Measurements from ENCODE around the gene C4orf51. TPM values are rescaled to one million over a fixed set of nuclear protein-coding genes. Genes with fewer than 3 reads are reported as not detected.
A peak's percentile ranks its signal among the peaks of the same experiment; 100 is the strongest.

Gene C4orf51
- total and polyA plus RNA-seq, 2 of the 4 experiments (the other 2 are of a cell fraction): not detected

- intact Hi-C loops (cut with micrococcal nuclease) (loop anchor here (5.0 kb wide), 1 partner anchor 255 kb away; the partner anchor contains the start of gene ZNF827), dilution Hi-C loops (cut with HindIII; ENCODE audit: low sequenced_read_pairs, unreplicated experiment) (no loop called here), in situ Hi-C loops (cut with MboI; ENCODE audit: low sequenced_read_pairs) (no loop called here)
- Histone ChIP-seq H3K9me3 (ENCODE audit: control insufficient read depth, insufficient read depth, low read length) (no peaks in the 10 kb centered on the region), H4K91ac (ENCODE audit: insufficient read depth, low read depth, low read length) (no peak overlapping the region), H3K36me3 (ENCODE audit: control insufficient read depth, insufficient read depth, low read length) (no peaks in the 10 kb centered on the region), H3K4ac (ENCODE audit: low read depth, low read length) (no peak overlapping the region), H3K56ac (ENCODE audit: extremely low read depth, insufficient read depth, low read length) (no peak overlapping the region), H2AFZ (replicated peaks; ENCODE audit: low read length, poor library complexity) (no peak overlapping the region), H2AK9ac (replicated peaks; ENCODE audit: low read depth, low read length, poor library complexity) (no peak overlapping the region), H3K4me3 (ENCODE audit: insufficient read depth, low read depth, low read length) (no peak overlapping the region), H2BK20ac (ENCODE audit: low read depth, low read length) (no peak overlapping the region), H3K79me1 (ENCODE audit: low read depth in 1 of 2, low read length in 2 of 2) (no peaks in the 10 kb centered on the region), H3K14ac (replicated peaks; ENCODE audit: low read depth, low read length) (no peak overlapping the region), H3K27me3 (ENCODE audit: control insufficient read depth, insufficient read depth, low read length) (no peaks in the 10 kb centered on the region), H3K9ac (ENCODE audit: low read depth, low read length) (no peak overlapping the region), H2AK5ac (ENCODE audit: low read depth, low read length) (no peak overlapping the region), H2BK120ac (ENCODE audit: low read depth, low read length) (no peak overlapping the region), H4K5ac (ENCODE audit: low read depth, low read length) (no peak overlapping the region), H3K9me1 (ENCODE audit: insufficient read depth, low read length) (no peaks in the 10 kb centered on the region; the same call in 1 of the 2 replicates), H4K8ac (ENCODE audit: low read depth in 2 of 2, low read length in 2 of 2) (no peak overlapping the region), H3K18ac (ENCODE audit: low read depth, low read length) (no peak overlapping the region), H4K20me1 (ENCODE audit: insufficient read depth, low read length) (no peaks in the 10 kb centered on the region), H2BK5ac (ENCODE audit: low read depth, low read length, poor library complexity, severe bottlenecking) (no peak overlapping the region), H2BK15ac (ENCODE audit: low read depth, low read length) (peak overlapping the region; percentile 26; the same call in 1 of the 3 replicates), H3K4me1 (ENCODE audit: control insufficient read depth, insufficient read depth, low read length) (peaks cover 2% of the 10 kb centered on the region; the same call in 1 of the 2 replicates), H3K23ac (ENCODE audit: low read depth, low read length) (no peak overlapping the region), H3K27ac (ENCODE audit: insufficient read depth, low read length) (no peak overlapping the region), H3K4me2 (ENCODE audit: low read depth, low read length) (no peak overlapping the region)
- DNase-seq: peak; percentile 61
- BruUV-seq (replicated peaks): no TSS peak
- WGBS, 2 experiments (ENCODE audit: extremely low coverage in 2 of 2, insufficient read length in 1 of 2): no CpG with 5 or more reads among the region's 1 CpG
- ChIA-PET POLR2A (ENCODE audit: unreplicated experiment) (no interaction called here), CTCF (no interaction called here)
- ATAC-seq (ENCODE audit: low read depth): peak; percentile 22; the same call in 1 of the 2 replicates
- peak; percentile 70 for TF ChIP-seq CEBPB (IDR thresholded peaks at IDR 0.05; ENCODE audit: low read depth, low read length)
- no peak for TF ChIP-seq SMC3 (IDR thresholded peaks at IDR 0.05; ENCODE audit: low read depth, low read length)
- TF ChIP-seq RCOR1 (IDR thresholded peaks at IDR 0.05; ENCODE audit: insufficient replicate concordance, low read length): no peak
- no peak for TF ChIP-seq RFX5 (IDR thresholded peaks at IDR 0.05; ENCODE audit: low read depth, low read length)
Measured at GRCh38 chr4:145681956-145682355, 2.0 kb downstream of the C4orf51 start.
